CD4-positive, alpha-beta T cell treated with Interleukin-21 for 1 hour (primary cell): Measurements from ENCODE around the gene SHISA9.

Source experiments
- DNase-seq: peaks from one replicate; pipeline ENCODE4 v3.0.0-alpha.2; 2020

The SHISA9 gene

DNA sequence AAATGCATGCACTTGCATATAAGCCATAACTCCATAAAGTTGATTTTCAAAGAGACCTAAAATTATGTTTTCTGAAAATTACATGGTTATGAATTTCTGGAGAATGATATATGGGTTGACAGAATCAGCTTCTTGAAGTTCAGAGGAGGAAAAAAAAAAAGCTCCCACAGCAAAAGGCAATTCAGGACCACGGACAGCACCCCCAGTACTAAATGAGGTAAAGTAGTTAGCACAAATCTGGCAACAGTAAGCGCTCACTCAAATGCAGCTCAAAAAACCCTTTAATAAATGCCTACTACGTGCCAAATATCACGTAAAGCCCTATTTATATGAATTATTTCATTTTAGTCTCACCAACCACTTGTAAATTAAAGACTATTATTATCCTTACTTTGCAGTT, 135.2 kb downstream of the SHISA9 start:
- DNase-seq = no peak

DNA sequence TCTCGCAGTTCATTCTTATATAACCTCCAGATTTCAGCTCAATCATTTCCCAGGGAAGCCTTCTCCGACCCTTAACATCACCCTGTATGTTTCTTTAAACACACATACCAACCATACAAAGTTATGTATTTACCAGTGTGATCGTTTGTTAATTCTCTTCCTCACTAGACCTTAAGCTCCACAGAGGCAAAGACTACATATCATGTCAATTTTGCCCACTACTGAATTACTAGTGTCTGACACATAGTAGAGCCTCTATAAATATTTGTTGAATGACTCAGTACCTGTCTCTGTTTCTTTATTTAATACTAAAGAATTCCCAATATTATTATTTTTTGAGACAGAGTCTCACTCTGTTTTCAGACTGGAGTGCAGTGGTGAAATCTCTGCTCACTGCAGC, 137.2 kb downstream of the SHISA9 start:
- no peak for DNase-seq

DNA sequence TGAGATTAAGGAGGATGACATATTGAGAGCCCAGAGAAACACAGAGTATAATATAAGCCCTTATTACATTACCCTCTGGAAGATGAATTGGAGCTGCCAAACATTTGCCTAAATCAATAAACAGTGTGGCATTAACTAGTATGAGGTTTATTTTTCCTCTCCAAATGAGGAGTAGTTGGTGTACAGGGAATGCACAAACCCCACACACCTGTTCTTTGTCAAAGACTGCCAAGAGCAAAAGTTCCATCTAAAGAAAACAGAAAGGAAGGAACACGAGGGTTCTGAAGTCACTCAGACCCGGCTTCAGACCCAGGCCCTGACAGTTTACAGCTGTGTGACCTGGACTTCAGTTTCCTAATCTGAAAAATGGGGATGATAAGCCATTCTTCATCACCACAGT, 138.1 kb downstream of the SHISA9 start:
- no peak for DNase-seq

DNA sequence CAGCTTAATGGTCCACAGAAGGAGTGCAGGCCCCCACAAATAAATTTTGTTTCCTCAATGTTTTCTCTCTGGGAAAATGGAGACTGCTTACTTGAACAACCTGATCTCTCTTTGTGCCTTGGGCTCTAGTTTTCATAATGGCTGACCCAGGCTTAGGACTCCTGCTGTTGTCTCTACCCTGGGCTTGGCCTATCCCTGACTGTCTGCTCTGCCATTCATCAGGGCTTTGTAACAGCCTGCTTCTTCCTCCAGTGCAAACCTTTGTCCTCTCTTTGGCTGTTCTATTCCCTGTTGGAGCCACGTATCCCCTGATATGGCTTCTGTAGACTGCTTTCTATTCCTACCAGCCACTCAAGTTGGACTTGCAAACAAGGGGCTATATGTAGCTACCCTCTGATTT, 139.8 kb downstream of the SHISA9 start:
- no peak for DNase-seq

DNA sequence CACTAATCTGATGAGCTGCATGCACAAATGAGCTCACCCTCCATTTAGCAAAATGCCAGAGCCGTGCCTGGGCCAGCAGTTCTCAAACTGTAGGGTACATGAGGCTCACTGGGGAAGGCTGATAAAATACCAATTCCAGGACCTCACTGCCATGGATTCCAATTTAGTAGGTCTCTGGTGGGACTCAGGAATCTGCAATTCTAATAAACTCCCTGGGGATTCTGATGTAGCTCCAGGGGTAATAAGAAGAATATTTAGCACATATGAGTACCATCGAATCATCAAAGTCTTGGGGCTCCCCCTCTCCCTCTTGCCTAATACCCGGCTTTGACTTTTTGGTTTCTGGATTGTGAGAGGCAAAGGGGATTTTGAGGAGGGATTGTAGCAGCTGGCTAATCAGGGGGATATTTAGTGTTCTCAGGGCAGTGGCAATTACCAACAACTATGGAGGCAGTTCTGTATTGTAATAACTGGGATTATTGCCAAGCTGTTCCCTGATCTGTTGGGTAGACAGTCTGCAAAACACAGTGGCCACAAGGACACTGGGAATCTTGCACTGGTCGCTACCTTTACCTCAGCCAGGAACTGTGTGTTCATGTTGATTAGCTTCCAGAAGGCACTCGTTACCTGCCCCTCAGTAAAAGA, 140.4 kb downstream of the SHISA9 start:
- DNase-seq = no peak

DNA sequence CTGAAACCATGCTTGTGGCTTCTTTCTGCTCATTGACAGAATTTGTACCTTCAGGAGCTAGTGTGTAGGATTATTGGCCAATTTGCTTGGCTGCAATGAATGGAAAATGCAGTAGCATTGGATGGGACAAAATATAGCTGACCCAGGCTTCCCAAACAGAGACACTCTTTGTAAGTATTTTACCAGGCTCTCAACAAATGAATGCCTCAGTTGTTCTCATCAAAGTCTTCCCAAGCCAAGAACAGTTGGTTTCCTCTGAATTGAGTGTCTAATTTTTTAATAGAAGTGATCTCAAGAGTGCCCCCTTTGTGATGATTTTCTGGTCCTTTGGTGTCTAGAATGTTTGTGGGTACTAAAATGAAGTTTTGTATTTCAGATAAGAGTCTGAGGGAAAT, 140.9 kb downstream of the SHISA9 start:
- no peak for DNase-seq

DNA sequence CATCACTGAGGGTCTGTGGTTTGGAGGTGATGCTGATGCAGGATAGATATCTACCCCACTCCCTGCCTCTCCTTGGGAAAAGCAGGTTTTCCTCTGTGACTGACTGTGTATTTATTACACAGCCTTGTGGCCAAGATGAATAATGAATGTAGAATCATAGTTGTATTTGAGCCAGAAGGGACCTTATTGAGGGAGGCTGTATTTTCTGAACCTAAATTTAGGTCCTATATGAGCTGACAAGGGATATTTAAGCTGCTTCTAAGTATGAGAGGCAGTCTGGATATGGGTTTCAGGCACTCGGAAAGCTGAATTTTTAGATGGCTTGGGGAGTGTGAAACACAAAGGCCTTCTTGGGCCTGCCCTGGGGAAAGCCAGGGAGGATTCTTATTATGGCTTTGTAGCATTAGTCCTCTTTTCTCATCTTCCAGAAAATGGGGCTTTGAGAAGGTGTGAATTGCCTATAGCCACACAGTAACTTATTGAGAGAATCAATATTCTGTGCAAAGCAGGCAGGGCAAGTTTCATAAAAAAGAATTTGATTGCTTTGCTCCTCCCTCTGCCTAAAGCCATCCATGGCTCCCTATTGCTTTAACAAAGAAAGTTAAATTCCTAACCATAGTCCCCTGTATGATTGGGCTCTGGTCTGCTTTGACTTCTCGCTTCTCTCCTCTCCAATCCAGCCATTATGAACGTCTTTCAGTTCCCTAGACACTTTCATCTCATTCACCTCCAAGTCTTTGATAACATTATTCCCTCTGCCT, 144.8 kb downstream of the SHISA9 start:
- DNase-seq = no peak

DNA sequence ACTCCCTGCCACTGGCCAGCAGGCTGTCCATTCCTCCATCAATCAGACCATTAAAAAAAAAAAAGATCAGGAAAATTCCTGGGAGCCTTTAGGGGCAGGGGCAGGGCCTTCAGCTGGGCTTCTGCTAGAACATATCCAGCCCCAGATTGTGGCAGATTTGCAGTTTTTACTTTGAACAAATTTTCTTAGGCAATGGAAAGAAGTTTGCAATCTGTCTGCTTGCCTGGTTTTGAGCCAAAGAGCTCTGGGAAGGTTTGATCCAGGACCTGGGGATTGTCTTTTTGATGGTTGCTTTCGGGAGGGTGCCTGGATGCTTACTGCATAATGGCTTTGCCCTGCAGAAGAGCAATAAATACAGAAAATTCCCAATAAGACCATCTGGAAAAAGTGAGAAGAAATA, 145.9 kb downstream of the SHISA9 start:
- no peak for DNase-seq

DNA sequence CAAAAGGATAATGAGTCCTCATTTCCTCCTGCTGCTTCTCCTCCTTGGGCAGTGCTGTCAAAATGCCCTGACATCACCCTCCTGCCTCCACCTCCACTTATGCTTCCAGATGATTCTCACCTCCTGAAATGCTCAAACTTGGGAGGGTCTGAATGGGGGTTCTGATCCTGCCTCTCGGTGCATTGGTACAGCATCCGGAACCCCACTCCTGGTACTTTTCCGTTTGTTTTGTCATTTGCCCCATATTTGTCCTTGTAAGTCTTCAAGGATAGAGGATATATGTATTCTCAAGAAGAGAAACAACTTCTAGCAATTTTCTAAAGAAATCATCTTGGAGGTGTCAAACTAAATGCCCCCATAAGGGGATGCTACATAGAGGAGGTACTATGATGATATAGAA, 148.3 kb downstream of the SHISA9 start:
- no peak for DNase-seq

DNA sequence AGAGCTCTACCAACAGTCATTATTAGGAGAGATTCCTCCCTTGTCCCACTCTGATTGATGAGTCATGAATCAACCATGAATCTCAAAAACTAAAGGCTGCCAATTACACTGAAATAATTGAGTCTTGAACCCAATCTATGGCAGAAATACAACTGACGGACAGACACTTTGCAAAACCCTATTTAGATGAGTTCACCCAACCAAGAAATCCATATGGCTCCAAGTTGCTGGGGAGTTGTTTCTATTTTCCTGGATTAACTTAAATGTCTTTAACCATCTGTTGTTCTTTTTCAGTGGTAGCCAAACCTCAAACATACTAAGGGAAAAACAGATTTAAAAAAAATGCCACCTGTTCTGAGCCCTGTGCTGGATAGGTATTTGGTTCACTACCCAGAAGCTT, 151.0 kb downstream of the SHISA9 start:
- DNase-seq = no peak

DNA sequence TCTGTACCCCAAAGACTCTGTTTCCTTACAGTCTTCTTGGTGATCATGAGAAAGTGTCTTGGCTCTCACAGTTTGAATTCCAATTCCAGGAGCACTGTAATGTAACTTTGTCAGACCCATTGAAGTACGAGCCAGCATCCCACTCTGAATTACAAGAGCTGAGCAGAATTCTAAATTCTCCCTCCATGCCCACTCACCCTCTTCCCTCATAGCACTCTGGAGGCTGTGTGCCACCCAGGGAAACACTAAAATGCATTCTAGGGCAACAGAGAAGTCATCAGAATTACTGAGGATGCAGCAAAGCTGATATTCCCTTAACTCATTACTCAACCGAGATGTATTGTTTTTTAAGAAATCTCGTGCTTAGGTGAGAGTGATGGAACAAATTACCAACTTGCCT, 154.1 kb downstream of the SHISA9 start:
- no peak for DNase-seq

DNA sequence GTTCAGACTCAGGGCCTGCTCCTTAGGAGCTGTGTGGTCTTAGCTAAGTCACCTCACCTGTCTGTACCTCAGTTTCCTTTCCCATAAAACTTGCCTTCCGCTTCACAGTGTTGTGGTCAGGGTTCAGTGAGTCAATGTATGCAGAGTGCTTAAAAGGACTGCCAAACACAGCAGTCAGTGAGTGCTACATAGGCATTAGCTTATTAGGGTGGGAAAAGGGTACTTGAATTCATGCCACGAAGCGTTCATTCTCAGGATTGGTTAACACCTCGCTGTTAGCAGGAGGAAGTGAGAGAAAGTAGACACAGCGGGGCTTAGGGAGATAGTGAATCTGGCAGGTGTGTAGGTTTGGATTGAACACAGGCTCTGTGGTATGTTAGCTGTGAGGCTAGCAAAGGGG, 155.2 kb downstream of the SHISA9 start:
- DNase-seq = no peak

DNA sequence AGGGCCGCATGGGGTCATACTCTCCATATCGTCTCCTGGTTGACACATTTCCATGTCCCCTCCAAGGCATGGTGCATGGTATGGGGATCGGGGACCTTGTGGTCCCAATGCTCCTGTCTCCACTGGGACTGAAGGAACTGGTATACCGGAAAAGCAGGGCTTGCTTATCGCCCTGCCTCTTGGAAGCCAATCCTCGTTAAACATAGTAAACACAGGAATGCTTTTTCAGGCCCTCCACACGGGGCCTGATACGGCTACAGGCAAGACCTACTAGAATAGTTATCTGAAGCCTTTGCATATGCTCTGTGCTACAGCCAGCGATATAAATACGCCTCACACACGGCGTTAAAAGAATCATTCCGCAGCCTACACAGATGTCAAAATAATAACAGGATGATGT, 159.5 kb downstream of the SHISA9 start:
- DNase-seq = no peak

DNA sequence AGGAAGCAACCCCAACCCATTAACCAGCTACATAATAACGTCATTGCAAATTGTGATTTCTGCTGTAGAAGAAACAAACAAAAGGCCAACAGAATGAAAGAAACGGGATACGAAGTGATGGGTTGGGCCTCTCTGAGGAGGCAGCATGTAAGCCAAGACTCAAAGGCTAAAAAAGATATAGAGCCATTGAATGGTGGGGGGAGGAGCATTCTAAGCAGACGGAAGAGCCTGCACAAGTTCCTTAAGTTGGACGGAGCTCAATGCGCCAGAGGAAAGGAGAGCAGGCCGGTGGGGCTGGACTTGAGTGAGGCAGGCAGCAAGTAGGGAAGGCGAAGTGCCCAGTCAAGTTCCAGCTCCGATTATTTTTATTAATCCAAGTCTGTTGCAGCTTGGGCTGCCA, 160.3 kb downstream of the SHISA9 start:
- DNase-seq = no peak

DNA sequence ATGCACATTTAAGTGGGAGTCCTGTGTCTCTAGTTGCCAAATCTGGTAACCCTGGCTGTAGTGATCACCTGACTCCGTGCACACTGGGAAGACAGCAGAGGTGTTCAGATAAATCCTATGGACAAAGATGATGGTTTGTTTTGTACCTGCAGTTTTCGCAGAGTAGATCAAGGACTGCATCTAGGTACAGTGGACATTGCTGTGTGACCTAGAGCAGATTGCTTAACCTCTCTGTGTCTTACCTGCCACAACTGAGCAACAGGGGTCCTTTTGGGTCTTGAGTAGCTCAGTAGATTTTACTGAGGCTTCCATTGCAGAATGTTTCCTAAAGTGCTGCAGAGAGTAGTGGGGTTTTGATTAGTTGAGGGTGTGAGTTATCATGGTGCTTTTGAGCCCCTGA, 160.8 kb downstream of the SHISA9 start:
- no peak for DNase-seq

DNA sequence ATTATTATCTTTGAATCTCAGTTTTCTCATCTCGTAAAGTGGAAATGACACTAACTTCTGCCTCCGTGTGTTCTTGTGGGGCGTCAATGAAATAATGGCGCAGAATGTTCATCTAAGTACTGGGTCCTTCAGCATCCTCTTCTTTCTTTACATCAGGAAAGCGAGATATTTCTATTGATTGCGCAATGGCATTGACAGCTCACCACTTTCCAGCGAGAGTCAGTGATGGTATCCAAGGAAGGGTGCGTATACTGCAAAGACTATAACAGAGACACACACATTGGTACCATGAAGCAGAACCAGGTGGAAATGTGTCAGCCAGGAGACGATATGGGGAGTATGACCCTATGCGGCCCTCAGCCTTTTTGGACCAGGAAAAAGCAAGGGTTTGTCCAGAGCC, 162.1 kb downstream of the SHISA9 start:
- no peak for DNase-seq

DNA sequence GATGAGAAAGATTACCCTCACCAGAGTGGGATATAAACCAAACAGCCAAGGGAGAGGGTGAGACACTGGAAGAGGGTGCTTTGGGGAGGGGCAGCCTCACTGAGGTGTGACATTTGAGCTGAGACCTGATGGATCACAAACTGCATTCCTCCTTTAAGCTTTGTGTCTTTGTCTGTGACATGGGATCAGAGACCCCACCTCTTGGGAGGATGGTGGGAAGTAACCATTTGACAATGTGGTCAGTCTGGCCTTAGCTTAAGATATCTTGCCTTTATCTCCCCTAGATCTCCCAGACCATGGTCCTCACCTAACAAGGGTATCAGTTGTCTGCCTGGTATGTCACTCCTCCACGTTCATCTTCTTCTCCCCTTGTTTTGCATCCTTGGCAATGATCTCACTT, 163.4 kb downstream of the SHISA9 start:
- DNase-seq = no peak

DNA sequence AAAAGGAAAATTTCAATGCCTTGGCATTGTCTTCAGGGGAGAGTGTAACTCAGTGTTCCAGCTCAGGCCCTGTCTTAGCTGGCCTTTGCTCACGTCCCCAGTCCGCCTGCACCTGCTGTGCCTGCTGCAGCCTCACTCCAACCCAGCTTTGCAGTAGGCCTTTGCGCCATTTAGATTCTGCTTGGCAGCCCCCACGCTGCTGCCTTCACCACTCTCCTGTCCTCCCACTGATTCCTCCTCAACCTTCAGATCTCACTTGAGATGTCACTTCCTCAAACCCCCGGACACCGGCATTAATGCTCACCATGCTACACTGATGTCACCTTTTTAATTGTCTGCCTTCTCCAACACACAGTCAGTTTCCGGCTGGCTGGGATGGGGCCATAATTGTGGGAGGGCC, 166.2 kb downstream of the SHISA9 start:
- DNase-seq = no peak

DNA sequence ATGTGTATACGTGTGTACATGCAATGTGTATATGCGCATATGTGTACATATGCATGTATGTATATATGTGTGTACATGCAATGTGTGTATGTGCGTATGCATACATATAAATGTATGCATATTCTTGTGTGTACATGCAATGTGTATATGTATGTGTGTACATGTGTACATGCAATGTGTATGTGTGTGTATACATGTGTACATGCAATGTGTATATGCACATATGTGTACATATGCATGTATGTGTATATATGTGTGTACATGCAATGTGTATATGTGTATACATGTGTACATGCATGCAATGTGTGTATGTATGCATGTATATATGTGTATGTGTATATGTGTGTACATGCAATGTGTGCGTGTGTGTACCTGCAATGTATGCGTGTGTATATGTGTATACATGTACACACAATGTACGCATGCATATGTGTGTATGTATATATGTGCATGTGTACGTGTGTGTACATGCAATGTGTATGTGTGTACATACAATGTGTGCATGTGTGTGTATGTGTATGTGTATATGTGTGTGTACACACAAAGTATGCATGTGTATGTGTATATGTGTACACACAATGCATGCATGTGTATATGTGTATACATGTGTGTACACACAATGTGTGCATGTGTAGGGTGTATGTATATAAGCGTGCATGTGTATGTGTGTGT, 167.7 kb downstream of the SHISA9 start:
- DNase-seq = no peak

DNA sequence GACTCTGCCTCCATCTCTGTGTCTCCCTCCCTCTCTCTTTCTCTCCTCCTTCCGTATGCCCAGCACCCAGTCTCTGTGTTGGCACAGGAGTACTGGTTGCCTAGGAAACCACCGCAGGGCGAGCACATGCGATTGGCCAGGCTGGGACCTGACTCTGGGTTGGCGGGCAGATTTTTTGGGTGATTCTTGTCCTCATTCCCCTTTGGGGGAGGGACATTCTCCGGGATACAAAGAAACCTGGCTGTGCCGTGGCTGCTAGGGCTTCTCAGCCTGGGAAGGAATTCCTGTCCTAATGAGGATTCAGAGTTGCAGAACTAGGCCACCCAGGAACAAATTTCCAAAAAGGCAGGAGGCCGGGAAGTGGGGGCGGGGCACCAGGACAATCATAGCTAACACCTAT, 168.9 kb downstream of the SHISA9 start:
- DNase-seq = no peak

DNA sequence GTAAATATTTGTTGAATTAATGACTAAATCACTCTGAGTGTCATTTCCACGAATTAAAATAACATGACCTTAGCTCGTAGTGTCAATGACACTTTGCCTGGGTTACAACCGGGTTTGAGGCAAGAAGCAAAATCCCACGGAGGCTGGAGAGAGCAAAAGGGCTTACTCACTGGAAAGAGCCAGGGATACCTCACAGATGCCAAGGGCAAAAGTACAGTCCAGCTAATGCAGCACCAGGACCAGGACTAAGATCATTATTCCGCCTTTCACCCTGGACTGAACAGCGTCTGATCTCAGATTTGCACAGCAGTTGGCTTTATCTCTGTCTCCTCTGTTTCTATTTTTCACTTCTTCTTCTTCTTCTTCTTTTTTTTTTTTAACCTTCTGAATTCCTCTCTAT, 175.5 kb downstream of the SHISA9 start:
- DNase-seq = no peak

DNA sequence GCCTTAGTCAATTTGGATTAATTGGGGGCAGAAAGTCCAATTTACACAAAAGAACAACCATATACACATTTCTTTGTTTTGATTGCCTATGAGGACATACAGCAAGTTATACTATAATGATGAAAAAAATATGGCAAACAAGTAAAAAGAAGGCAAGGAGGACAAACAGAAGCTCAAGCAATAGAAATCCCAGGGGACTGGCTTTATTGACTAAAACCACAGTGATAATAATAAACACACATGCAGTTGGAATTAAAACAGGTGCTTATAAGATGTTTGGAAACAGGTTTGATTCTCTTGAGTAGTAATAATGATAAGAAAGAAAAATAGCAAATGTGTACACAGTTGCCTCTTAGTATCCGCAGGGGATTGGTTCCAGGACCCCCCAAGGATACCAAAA, 176.4 kb downstream of the SHISA9 start:
- DNase-seq = no peak

DNA sequence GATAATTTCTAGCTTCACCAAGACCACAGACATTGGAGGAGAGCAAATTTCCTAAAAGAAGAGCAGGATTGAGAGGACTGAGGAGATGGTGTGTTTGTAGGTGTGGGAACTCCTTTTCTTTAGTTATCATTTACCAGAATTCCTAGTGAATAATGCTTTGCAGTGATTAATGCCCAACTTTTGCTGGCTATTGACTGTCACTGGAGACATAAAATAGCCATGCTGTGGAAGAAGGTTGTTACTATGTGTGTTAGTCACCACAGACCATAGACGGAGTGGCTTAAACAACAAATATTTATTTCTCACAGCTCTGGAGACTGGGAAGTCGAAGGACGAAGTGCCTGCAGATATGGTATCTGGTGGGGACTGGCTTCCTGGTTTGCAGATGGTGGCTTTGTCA, 179.1 kb downstream of the SHISA9 start:
- no peak for DNase-seq

DNA sequence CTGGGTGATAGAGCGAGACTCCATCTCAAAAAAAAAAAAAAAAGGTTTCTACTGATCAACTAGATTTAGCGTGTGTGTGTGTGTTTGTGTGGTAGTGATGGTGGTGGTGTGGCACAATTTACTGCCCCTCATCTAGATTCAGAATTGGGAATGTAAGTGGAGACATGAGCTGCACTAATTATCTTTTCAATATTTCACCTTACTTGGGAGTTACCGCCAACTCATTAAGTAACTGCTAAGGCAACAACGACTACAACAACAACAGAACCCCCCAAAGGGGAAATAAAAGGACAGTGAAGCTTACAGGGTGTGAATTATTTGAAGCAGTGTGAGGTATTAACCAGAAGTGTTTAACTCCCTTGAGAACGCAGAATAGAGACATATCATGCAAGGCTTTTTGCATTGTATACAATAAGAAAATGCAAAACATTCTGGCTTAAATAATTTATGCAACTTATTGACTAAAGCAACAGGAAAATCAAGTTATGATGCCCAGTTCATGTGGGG, 180.5 kb downstream of the SHISA9 start:
- DNase-seq = no peak
